Lower leg skin (tissue), 3 donors: ENCODE results near the gene TYMP.

ENCODE experiments used
- POLR2A ChIP-seq, 2 donors: fragments of 450-650 bp; IDR thresholded peaks; one replicate each; pipeline ENCODE4 v1.6.1; 2016 to 2017; ENCODE audit warnings: antibody characterized with exemption in 2 of 2, mild to moderate bottlenecking in 1 of 2, moderate library complexity in 1 of 2
- TF ChIP-seq, protein P1 (sequence below), 3 donors: fragments of 450-650 bp; IDR thresholded peaks; one replicate each; pipeline ENCODE4 v1.5.1; 2016; ENCODE audit warnings: antibody characterized with exemption in 3 of 3, mild to moderate bottlenecking in 3 of 3, moderate library complexity in 2 of 3

DNA sequence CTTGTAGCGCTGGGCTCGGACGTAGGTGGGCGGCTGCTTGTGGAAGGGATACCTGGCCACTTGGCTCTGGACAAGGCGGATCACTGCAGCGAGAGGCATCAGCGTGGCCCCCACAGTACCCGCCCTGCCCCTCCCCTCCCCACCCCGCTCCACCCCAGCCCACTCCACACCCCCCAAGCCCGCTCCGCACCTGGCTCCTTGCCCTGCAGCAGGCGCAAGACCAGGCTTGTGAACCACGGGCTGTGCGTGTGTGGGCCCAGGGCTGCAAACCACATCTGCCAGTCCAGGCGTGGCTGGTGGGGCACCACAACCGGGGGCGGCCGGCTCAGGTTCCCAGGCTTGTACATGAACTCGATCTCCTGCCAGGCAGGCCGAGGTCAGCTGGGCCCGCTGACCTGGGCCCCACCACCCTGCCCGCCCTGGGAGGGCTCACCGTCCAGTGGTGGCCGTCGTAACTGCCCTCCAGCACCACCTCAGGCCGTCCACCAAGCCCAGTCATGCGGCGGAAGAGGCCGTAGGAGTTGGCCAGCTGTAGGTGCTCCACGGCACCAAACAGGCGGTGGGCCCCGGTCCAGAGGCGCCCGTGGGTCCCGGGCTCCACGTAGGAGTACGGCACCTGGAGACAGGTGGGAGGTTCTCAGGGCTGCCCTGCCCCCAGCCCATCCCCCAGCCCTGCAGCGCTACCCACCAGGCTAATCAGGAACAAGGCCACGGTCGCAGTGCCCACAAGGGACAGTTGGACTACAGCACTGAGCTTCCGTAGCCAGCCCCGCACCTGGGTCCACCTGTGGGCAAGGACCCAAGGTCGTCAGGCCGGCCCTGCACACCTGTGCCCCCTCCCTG lies 25.2 kb downstream of the TYMP start:
- no peak for TF ChIP-seq POLR2A (IDR thresholded peaks at IDR 0.05)
- TF ChIP-seq, protein P1, sequence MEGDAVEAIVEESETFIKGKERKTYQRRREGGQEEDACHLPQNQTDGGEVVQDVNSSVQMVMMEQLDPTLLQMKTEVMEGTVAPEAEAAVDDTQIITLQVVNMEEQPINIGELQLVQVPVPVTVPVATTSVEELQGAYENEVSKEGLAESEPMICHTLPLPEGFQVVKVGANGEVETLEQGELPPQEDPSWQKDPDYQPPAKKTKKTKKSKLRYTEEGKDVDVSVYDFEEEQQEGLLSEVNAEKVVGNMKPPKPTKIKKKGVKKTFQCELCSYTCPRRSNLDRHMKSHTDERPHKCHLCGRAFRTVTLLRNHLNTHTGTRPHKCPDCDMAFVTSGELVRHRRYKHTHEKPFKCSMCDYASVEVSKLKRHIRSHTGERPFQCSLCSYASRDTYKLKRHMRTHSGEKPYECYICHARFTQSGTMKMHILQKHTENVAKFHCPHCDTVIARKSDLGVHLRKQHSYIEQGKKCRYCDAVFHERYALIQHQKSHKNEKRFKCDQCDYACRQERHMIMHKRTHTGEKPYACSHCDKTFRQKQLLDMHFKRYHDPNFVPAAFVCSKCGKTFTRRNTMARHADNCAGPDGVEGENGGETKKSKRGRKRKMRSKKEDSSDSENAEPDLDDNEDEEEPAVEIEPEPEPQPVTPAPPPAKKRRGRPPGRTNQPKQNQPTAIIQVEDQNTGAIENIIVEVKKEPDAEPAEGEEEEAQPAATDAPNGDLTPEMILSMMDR (IDR thresholded peaks at IDR 0.05), result no peak
